Osteocyte (in vitro differentiated cells): ENCODE results near the gene RIC3. TPM values are rescaled to one million over a fixed set of nuclear protein-coding genes. Genes with fewer than 3 reads are reported as not detected.

Source experiments
- DNase-seq: peaks from one replicate; pipeline ENCODE4 v3.0.0; 2021; ENCODE audit warnings: mixed read lengths; ENCODE audit not compliant: unreplicated experiment; ENCODE audit errors: extremely low spot score
- H3K27ac Mint-ChIP-seq: one replicate; pipeline ENCODE4 v1.8.0; 2021; ENCODE audit warnings: mild to moderate bottlenecking, mixed read lengths; ENCODE audit not compliant: unreplicated experiment
- H3K27me3 Mint-ChIP-seq: one replicate; pipeline ENCODE4 v1.8.0; 2021; ENCODE audit warnings: mixed read lengths; ENCODE audit not compliant: unreplicated experiment
- H3K36me3 Mint-ChIP-seq: one replicate; pipeline ENCODE4 v1.8.0; 2021; ENCODE audit warnings: mixed read lengths; ENCODE audit not compliant: unreplicated experiment
- H3K4me1 Mint-ChIP-seq: one replicate; pipeline ENCODE4 v1.8.0; 2021; ENCODE audit warnings: mixed read lengths; ENCODE audit not compliant: unreplicated experiment
- H3K4me3 Mint-ChIP-seq: one replicate; pipeline ENCODE4 v1.8.0; 2021; ENCODE audit warnings: mild to moderate bottlenecking, moderate library complexity, mixed read lengths; ENCODE audit not compliant: unreplicated experiment
- H3K9me3 Mint-ChIP-seq: one replicate; pipeline ENCODE4 v1.8.0; 2021; ENCODE audit warnings: mixed read lengths; ENCODE audit not compliant: unreplicated experiment
- CTCF ChIP-seq: fragments of 200-600 bp; sonication (generic); IDR thresholded peaks from 2 replicates; pipeline ENCODE4 v1.5.0; 2021; ENCODE audit warnings: antibody characterized with exemption, mild to moderate bottlenecking, moderate library complexity
- total RNA-seq: library from RNA; stranded (reverse); gene quantifications from 2 replicates; pipeline ENCODE4 v1.2.1, GENCODE V29; 2021

Gene RIC3
- total RNA-seq, 1 donor from 2014 or later, result not detected

- no peak overlapping the region for H3K27ac Mint-ChIP-seq
- no peaks in the 10 kb centered on the region for H3K36me3 Mint-ChIP-seq
- no peak overlapping the region for H3K4me3 Mint-ChIP-seq
- no peaks in the 10 kb centered on the region for H3K9me3 Mint-ChIP-seq
- H3K4me1 Mint-ChIP-seq, result no peaks in the 10 kb centered on the region
- no peak for TF ChIP-seq CTCF
- H3K27me3 Mint-ChIP-seq, result peaks cover 40% of the 10 kb centered on the region
- DNase-seq, result no peak
Measured at GRCh38 chr11:8199676-8200075, 30.9 kb upstream of the RIC3 start.

- Mint-ChIP-seq H3K27ac (no peak overlapping the region), H3K4me3 (no peak overlapping the region), H3K4me1 (no peaks in the 10 kb centered on the region), H3K9me3 (no peaks in the 10 kb centered on the region), H3K27me3 (peaks cover 47% of the 10 kb centered on the region), H3K36me3 (no peaks in the 10 kb centered on the region)
- no peak for TF ChIP-seq CTCF
- DNase-seq, result no peak
Measured at GRCh38 chr11:8196749-8197148, 27.9 kb upstream of the RIC3 start.

- TF ChIP-seq CTCF, result no peak
- H3K4me1 Mint-ChIP-seq, result no peaks in the 10 kb centered on the region
- H3K27me3 Mint-ChIP-seq, result peaks cover 47% of the 10 kb centered on the region
Measured at GRCh38 chr11:8194956-8195355, 26.1 kb upstream of the RIC3 start.

GRCh38 chr11:8192896-8193209, 24.0 kb upstream of the RIC3 start:
- DNase-seq, result no peak
- Mint-ChIP-seq H3K9me3 (no peaks in the 10 kb centered on the region), H3K27me3 (peaks cover 39% of the 10 kb centered on the region), H3K4me3 (no peak overlapping the region), H3K4me1 (no peaks in the 10 kb centered on the region), H3K27ac (no peak overlapping the region), H3K36me3 (no peaks in the 10 kb centered on the region)
- no peak for TF ChIP-seq CTCF

More at GRCh38 chr11:8194956-8195355, 26.1 kb upstream of the RIC3 start:
- H3K36me3 Mint-ChIP-seq, result no peaks in the 10 kb centered on the region
- no peak for DNase-seq
- no peak overlapping the region for H3K27ac Mint-ChIP-seq
- H3K9me3 Mint-ChIP-seq, result no peaks in the 10 kb centered on the region
- H3K4me3 Mint-ChIP-seq, result no peak overlapping the region

- peak; percentile 90 for TF ChIP-seq CTCF
- no peak overlapping the region for H3K27ac Mint-ChIP-seq
Measured at GRCh38 chr11:8192016-8192895, 23.4 kb upstream of the RIC3 start.

More at GRCh38 chr11:8192016-8192895, 23.4 kb upstream of the RIC3 start:
- H3K4me1 Mint-ChIP-seq, result no peaks in the 10 kb centered on the region
- no peaks in the 10 kb centered on the region for H3K9me3 Mint-ChIP-seq
- peak; percentile 70 for DNase-seq
- no peak overlapping the region for H3K4me3 Mint-ChIP-seq
- no peaks in the 10 kb centered on the region for H3K36me3 Mint-ChIP-seq
- peaks cover 36% of the 10 kb centered on the region for H3K27me3 Mint-ChIP-seq
